HG03039 (cell line): Measurements from ENCODE around the gene WDR62.
A peak's percentile ranks its signal among the peaks of the same experiment; 100 is the strongest.
"Not testable (repeated sequence)": the region's sequence is repeated elsewhere in the genome, so short reads cannot be mapped to it uniquely, and the experiment has no call there.

Experiments
- ATAC-seq: cut with Tn5 transposase; IDR thresholded peaks from one replicate; pipeline ENCODE4 v1.9.1; 2021; ENCODE audit warnings: mild to moderate bottlenecking, moderate library complexity; ENCODE audit not compliant: unreplicated experiment

WDR62 gene

GRCh38 chr19:36032251-36033104 lies 22.2 kb upstream of the WDR62 start, which contains the start of gene CLIP3:
Gene CLIP3 (minus strand): TSS chr19:36032873. CDS start chr19:36032357, 516 bp downstream.
- ATAC-seq = no peak

- no peak for ATAC-seq
Observed at GRCh38 chr19:36040495-36040894, 14.2 kb upstream of the WDR62 start.

GRCh38 chr19:36041092-36041491 lies 13.6 kb upstream of the WDR62 start:
- ATAC-seq = not testable (repeated sequence)

GRCh38 chr19:36041831-36042230 lies 12.9 kb upstream of the WDR62 start:
- no peak for ATAC-seq

GRCh38 chr19:36043952-36044351 lies 10.7 kb upstream of the WDR62 start:
- ATAC-seq = no peak

GRCh38 chr19:36046443-36047050 lies 8.2 kb upstream of the WDR62 start:
- no peak for ATAC-seq

- no peak for ATAC-seq
Observed at GRCh38 chr19:36047835-36048234, 6.9 kb upstream of the WDR62 start.

- ATAC-seq = no peak
Observed at GRCh38 chr19:36049080-36049698, 5.5 kb upstream of the WDR62 start.

- ATAC-seq = no peak
Observed at GRCh38 chr19:36051236-36051635, 3.5 kb upstream of the WDR62 start.

- ATAC-seq = no peak
Observed at GRCh38 chr19:36051637-36052036, 3.1 kb upstream of the WDR62 start.

- ATAC-seq = peak; percentile 73
Observed at GRCh38 chr19:36054119-36054732, 471 bp upstream of the WDR62 start, which contains the start of gene THAP8. Gene THAP8 (minus strand): TSS chr19:36054285. CDS start chr19:36054217, 68 bp downstream.

GRCh38 chr19:36058481-36059179 lies 3.9 kb downstream of the WDR62 start:
- ATAC-seq = no peak

GRCh38 chr19:36059180-36059910 lies 4.6 kb downstream of the WDR62 start:
- no peak for ATAC-seq

- no peak for ATAC-seq
Observed at GRCh38 chr19:36060430-36060829, 5.7 kb downstream of the WDR62 start.

- no peak for ATAC-seq
Observed at GRCh38 chr19:36061367-36061766, 6.7 kb downstream of the WDR62 start.

GRCh38 chr19:36064826-36065225 lies 10.1 kb downstream of the WDR62 start:
- no peak for ATAC-seq

GRCh38 chr19:36067681-36068080 lies 13.0 kb downstream of the WDR62 start:
- no peak for ATAC-seq

GRCh38 chr19:36068810-36069499 lies 14.3 kb downstream of the WDR62 start:
- not testable (repeated sequence) for ATAC-seq

GRCh38 chr19:36072081-36072480 lies 17.4 kb downstream of the WDR62 start:
- no peak for ATAC-seq
